Astrocyte (in vitro differentiated cells and primary cell): Measurements from ENCODE around the gene BCL11B. TPM values are rescaled to one million over a fixed set of nuclear protein-coding genes. Genes with fewer than 3 reads are reported as not detected.

ENCODE experiments used
- DNase-seq: peaks from one replicate; pipeline ENCODE4 v3.0.0-alpha.2; 2010; ENCODE audit warnings: low read depth
- FAIRE-seq: peaks from 2 replicates; lab custom pipeline; 2011; peaks lifted over from hg19 to GRCh38; lab: Jason Lieb, UNC
- H2AFZ ChIP-seq: 2 replicates; pipeline ENCODE4 v1.6.0; 2012; ENCODE audit warnings: low read depth, low read length, inconsistent platforms
- H3K27ac ChIP-seq: 2 replicates; pipeline ENCODE4 v1.5.1; 2011; ENCODE audit warnings: low read depth, low read length, inconsistent platforms
- H3K27me3 ChIP-seq: 2 replicates; pipeline ENCODE4 v1.6.0; 2011; ENCODE audit warnings: low read length, inconsistent platforms; ENCODE audit not compliant: insufficient read depth
- H3K36me3 ChIP-seq: 2 replicates; pipeline ENCODE4 v1.5.1; 2011; ENCODE audit warnings: low read length, inconsistent platforms; ENCODE audit not compliant: insufficient read depth
- H3K4me1 ChIP-seq: 2 replicates; pipeline ENCODE4 v1.5.1; 2011; ENCODE audit warnings: low read length, inconsistent platforms; ENCODE audit not compliant: insufficient read depth
- H3K4me2 ChIP-seq: 2 replicates; pipeline ENCODE4 v1.6.0; 2012; ENCODE audit warnings: low read length, inconsistent platforms
- H3K4me3 ChIP-seq: 2 replicates; pipeline ENCODE4 v1.5.1; 2011; ENCODE audit warnings: low read depth, mild to moderate bottlenecking, low read length, inconsistent platforms; ENCODE audit not compliant: insufficient read depth
- H3K79me2 ChIP-seq: 2 replicates; pipeline ENCODE4 v1.6.0; 2012; ENCODE audit warnings: mild to moderate bottlenecking, low read length, inconsistent platforms; ENCODE audit not compliant: insufficient read depth
- H3K9ac ChIP-seq: 2 replicates; pipeline ENCODE4 v1.6.0; 2012; ENCODE audit warnings: mild to moderate bottlenecking, low read length, inconsistent platforms
- H3K9me3 ChIP-seq: 2 replicates; pipeline ENCODE4 v1.5.1; 2012; ENCODE audit warnings: low read depth, mild to moderate bottlenecking, low read length, inconsistent platforms; ENCODE audit not compliant: insufficient read depth
- H4K20me1 ChIP-seq: 2 replicates; pipeline ENCODE4 v1.6.0; 2012; ENCODE audit warnings: low read length, inconsistent platforms; ENCODE audit not compliant: insufficient read depth
- H3K27ac Mint-ChIP-seq: one replicate; pipeline ENCODE4 v1.8.0; 2021; ENCODE audit warnings: mild to moderate bottlenecking, mixed read lengths; ENCODE audit not compliant: unreplicated experiment
- H3K27me3 Mint-ChIP-seq: one replicate; pipeline ENCODE4 v1.8.0; 2021; ENCODE audit warnings: low read depth, mixed read lengths; ENCODE audit not compliant: unreplicated experiment
- H3K36me3 Mint-ChIP-seq: one replicate; pipeline ENCODE4 v1.8.0; 2021; ENCODE audit warnings: low read depth, mixed read lengths; ENCODE audit not compliant: unreplicated experiment
- H3K4me1 Mint-ChIP-seq: one replicate; pipeline ENCODE4 v1.8.0; 2021; ENCODE audit warnings: low read depth, mixed read lengths; ENCODE audit not compliant: unreplicated experiment
- H3K4me3 Mint-ChIP-seq: one replicate; pipeline ENCODE4 v1.8.0; 2021; ENCODE audit warnings: mild to moderate bottlenecking, moderate library complexity, mixed read lengths; ENCODE audit not compliant: unreplicated experiment
- H3K9me3 Mint-ChIP-seq: one replicate; pipeline ENCODE4 v1.8.0; 2021; ENCODE audit warnings: mild to moderate bottlenecking, mixed read lengths; ENCODE audit not compliant: unreplicated experiment
- EZH2 ChIP-seq: IDR thresholded peaks from 2 replicates; pipeline ENCODE4 v1.6.1; 2012; ENCODE audit warnings: mild to moderate bottlenecking, low read length, inconsistent platforms; ENCODE audit not compliant: insufficient read depth
- total RNA-seq: library from RNA; stranded (reverse); gene quantifications from 2 replicates; pipeline ENCODE4 v1.2.1, GENCODE V29; 2021
- TF ChIP-seq, protein P1 (sequence below): IDR thresholded peaks from 2 replicates; pipeline ENCODE4 v1.5.1; 2011; ENCODE audit warnings: low read depth, mild to moderate bottlenecking, inconsistent platforms, low read length, moderate library complexity; ENCODE audit not compliant: insufficient read depth

The BCL11B gene
- total RNA-seq, 1 donor from 2014 or later = 1.1 TPM

DNA sequence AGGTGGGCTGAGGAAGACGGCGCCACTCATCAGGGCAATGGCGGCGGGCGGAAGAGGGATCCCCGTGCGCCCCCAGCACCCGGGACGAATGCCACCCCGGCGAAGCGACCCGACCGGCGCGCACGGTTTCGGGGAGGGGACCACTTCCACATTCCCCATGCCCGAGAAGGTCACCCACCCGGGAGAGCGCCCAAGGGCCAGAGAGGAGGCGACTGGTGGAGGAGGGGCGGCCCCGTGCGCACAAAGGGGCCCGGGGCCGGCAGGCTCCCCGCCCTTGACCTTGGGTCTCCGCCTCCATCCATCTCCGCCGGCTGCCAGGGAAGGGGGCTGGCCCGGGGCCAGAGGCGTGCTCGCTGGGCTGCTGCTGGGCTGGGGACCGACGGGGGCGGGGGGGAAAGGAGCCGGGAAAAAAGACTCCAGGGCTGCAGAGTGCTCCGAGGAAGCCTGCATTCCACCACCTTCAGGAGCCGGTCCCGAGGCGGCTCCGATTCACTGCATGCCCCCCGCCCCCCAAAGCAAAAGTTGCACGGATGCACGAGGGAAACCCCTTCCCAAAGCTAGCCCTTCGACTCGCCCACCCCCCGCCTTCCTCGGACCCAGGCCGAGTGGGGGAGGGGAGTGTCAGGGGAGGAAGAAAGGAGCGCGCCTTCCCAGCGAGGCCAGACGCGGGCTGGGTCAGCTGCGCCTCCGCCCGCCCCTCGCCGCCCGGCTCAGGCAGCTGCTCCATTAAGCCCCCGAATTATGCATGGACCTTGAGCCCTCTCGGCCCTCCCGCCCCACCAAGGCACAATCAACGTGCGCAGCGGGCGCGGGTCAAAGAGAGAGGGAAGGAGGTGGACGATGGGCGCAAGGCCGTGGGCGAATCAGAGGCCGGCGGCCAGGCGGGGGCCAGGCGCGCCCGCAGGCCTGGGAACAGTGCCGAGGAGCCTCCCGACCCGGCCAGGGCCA is 26.2 kb downstream of the BCL11B start:
- Histone ChIP-seq H3K4me1 (peaks cover 6% of the 10 kb centered on the region), H3K79me2 (no peaks in the 10 kb centered on the region), H3K4me3 (peak overlapping the region; percentile 10), H3K27me3 (peaks cover 37% of the 10 kb centered on the region), H3K36me3 (no peaks in the 10 kb centered on the region), H2AFZ (no peak overlapping the region), H4K20me1 (peaks cover 4% of the 10 kb centered on the region), H3K27ac (no peak overlapping the region), H3K9me3 (no peaks in the 10 kb centered on the region), H3K9ac (no peak overlapping the region), H3K4me2 (peak overlapping the region; percentile 81)
- H3K4me3 Mint-ChIP-seq = peak overlapping the region; percentile 62
- H3K36me3 Mint-ChIP-seq = peaks cover 2% of the 10 kb centered on the region
- no peak for FAIRE-seq
- DNase-seq = no peak
- no peak for TF ChIP-seq EZH2
- TF ChIP-seq, protein P1, sequence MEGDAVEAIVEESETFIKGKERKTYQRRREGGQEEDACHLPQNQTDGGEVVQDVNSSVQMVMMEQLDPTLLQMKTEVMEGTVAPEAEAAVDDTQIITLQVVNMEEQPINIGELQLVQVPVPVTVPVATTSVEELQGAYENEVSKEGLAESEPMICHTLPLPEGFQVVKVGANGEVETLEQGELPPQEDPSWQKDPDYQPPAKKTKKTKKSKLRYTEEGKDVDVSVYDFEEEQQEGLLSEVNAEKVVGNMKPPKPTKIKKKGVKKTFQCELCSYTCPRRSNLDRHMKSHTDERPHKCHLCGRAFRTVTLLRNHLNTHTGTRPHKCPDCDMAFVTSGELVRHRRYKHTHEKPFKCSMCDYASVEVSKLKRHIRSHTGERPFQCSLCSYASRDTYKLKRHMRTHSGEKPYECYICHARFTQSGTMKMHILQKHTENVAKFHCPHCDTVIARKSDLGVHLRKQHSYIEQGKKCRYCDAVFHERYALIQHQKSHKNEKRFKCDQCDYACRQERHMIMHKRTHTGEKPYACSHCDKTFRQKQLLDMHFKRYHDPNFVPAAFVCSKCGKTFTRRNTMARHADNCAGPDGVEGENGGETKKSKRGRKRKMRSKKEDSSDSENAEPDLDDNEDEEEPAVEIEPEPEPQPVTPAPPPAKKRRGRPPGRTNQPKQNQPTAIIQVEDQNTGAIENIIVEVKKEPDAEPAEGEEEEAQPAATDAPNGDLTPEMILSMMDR = no peak
- no peak overlapping the region for H3K27ac Mint-ChIP-seq
- no peaks in the 10 kb centered on the region for H3K9me3 Mint-ChIP-seq
- peaks cover 2% of the 10 kb centered on the region for H3K4me1 Mint-ChIP-seq
- peaks cover 59% of the 10 kb centered on the region for H3K27me3 Mint-ChIP-seq

DNA sequence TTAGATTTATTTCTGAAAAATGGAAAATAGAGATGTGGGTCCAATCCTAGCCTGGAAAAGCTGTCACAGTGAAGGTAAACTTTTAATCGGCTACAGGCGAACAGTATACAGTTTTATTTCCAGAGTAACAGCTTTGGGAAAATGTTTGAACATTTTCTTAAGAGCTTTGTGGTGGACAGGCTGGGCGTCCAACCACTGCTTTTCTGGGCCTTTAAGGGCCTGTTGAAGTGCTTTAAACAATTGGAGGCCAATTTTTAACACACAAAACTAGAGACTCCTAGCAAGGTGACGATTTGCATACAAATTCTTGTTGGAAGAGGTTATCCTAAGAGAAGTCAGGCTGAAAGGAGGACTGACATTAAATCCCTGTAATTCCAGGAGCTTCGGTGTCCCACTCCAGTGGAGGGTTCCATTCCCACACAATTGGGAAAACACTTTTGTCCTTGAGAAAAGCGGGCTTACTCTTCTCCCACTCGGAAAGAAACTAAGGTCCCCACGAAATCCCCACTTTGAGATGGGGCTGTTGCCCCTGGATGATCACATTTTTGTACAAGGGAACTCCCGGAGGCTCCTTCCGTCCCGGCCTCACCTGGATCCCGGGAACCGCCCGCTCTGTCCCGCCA is 26.9 kb downstream of the BCL11B start:
- Histone ChIP-seq H3K4me3 (no peak overlapping the region), H3K9ac (no peak overlapping the region), H3K9me3 (no peaks in the 10 kb centered on the region), H3K4me2 (peak overlapping the region; percentile 81), H3K27ac (no peak overlapping the region), H3K36me3 (no peaks in the 10 kb centered on the region), H3K79me2 (no peaks in the 10 kb centered on the region), H3K4me1 (peaks cover 6% of the 10 kb centered on the region), H3K27me3 (peaks cover 37% of the 10 kb centered on the region), H2AFZ (no peak overlapping the region), H4K20me1 (peaks cover 4% of the 10 kb centered on the region)
- FAIRE-seq (no peak), DNase-seq (no peak)
- Mint-ChIP-seq H3K9me3 (no peaks in the 10 kb centered on the region), H3K4me1 (peaks cover 2% of the 10 kb centered on the region), H3K4me3 (peak overlapping the region; percentile 62), H3K27ac (no peak overlapping the region), H3K27me3 (peaks cover 56% of the 10 kb centered on the region), H3K36me3 (peaks cover 2% of the 10 kb centered on the region)
- TF ChIP-seq, protein P1 = no peak
- no peak for TF ChIP-seq EZH2
